HG02759 (cell line): ENCODE measurements around the gene SHISA9.

Experiments used
- ATAC-seq: cut with Tn5 transposase; IDR thresholded peaks from one replicate; pipeline ENCODE4 v1.9.1; 2021; ENCODE audit warnings: mild to moderate bottlenecking, moderate library complexity; ENCODE audit not compliant: unreplicated experiment

SHISA9 gene

GRCh38 chr16:13155780-13156179 lies 254.4 kb downstream of the SHISA9 start:
- no peak for ATAC-seq

DNA sequence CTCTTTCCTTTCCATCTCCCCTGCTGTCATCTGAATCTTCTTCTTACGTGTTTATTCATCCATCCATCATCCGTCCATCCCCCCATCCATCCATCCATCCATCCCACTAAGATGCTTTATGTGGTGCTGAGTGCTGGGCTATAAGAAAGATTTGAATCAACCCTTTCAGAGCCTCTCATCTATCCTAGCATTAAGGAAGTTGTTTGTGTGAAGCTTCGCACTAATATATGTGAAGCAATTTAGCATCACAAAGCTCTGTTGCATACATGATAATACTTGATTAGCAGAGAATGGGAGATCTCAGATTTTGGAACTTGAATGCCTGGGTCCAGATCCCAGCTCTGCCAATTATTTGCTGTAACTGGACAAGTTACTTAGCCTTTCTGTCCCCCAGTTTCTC lies 255.7 kb downstream of the SHISA9 start:
- no peak for ATAC-seq

GRCh38 chr16:13158427-13158826 lies 257.0 kb downstream of the SHISA9 start:
- no peak for ATAC-seq

DNA sequence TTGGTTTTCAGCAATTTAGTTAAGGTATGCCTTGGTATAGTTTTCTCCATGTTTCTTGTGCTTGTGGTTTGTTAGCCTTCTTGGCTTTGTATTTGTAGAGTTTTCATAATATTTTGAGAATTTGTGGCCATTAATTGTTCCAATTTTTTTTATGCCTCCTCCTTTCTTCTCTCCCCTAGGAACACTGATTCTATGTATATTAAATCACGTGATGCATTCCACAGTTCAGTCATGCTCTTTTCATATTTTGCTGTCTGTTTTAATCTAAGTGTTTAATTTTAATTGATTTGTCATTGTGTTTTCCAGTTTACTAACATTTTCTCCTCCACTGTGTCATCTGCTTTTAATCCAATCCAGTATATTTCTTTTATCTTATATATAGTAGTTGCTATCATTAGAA lies 263.6 kb downstream of the SHISA9 start:
- no peak for ATAC-seq

GRCh38 chr16:13168091-13168572 lies 266.7 kb downstream of the SHISA9 start:
- no peak for ATAC-seq

GRCh38 chr16:13171313-13171712 lies 269.9 kb downstream of the SHISA9 start:
- no peak for ATAC-seq

DNA sequence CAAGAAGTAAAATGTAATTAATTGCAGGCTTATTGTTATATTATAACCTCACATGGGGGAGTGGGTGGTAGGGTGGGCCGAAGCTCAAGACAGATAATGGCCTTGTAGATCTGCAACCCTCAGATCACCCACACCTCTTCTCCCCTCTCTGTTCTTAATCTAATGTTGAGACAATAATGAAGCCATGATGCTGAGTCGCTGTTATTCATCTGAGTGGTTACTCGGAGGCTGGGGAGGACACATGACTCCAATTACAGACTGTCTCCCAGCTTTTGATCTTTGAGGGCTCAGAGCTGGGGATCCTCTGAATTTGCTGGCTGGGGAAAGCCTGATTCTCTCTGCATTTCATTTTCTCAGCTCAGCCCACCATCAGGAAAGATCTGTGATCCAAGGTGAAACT lies 275.3 kb downstream of the SHISA9 start:
- ATAC-seq, result no peak

DNA sequence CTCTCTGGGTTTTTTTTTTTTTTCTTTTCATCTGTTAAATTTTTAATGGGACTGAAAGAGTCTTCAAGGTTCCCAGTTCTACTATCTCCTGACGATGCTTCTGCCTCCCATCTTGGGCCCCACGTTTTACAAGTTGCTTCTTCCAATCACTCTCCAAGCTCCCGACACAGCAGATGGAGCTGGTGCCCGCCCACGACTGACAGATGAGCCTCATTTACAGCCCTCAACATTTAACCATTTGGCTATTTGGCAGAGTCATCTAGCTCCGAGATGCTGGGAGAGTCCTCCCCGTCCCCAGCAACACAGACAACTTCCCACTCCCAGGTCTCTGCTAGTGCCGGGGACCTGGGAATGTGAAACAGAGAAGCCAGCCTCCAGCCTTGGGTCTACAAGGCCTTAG lies 276.9 kb downstream of the SHISA9 start:
- no peak for ATAC-seq

DNA sequence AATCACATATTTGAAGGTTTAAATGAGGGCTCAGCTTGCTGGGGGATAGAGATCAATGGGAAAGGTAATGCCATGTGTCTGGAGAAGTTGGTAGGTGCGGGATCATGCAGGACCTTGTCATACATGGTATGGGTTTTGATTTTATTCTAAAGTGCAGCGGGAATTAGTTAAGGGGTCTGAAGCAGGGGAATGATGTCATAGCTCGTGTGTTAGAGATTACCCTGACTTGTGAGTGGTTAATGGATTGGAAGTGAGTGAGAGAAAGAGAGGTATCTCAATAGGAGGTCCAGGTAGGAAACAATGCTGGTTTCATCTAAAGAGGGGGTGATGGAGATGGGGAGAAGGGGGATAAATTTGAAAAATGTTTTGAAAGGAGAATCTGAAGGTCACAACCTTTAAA lies 280.0 kb downstream of the SHISA9 start:
- ATAC-seq, result no peak

DNA sequence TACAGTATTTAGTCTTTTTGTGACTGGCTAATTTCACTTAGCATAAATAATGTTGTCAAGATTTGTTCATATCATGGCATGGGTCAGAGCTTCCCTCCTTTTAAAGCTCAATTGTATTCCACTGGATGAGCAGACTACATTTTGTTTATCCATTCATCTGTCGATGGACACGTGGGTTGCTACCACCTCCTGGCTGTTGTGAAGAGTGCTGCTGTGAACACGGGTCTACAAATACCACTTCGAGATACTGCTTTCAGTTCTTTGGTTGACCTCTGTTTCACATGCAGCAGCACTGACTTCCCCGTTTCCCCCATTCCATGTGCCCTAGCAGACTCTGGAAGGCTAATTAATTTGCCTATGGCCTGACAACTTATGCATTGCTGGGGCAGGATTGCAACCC lies 285.4 kb downstream of the SHISA9 start:
- no peak for ATAC-seq

GRCh38 chr16:13189250-13189649 lies 287.9 kb downstream of the SHISA9 start:
- no peak for ATAC-seq

DNA sequence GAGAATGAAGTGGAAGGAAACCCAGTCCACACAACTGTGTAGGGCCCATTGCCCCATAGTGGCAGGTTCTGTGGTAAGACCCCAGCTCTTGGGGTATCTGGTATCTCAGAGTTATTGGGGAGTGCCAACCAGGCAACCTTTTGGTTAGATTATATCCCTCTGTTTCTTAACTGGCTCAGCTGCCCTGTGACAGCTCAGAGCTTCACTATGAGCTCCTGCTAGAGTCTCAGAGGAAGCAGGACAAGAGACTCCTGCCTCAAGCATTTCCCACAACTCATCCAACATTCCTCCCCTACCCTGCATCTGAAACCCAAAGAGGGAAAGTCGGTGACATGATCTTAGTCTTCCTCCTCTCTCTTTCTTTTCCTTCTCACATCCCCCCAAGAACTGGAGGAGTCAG lies 292.3 kb downstream of the SHISA9 start:
- ATAC-seq, result no peak

GRCh38 chr16:13194766-13195165 lies 293.4 kb downstream of the SHISA9 start:
- no peak for ATAC-seq

- ATAC-seq, result no peak
Observed at GRCh38 chr16:13203725-13204124, 302.3 kb downstream of the SHISA9 start.

GRCh38 chr16:13205352-13205751 lies 304.0 kb downstream of the SHISA9 start:
- ATAC-seq, result no peak

DNA sequence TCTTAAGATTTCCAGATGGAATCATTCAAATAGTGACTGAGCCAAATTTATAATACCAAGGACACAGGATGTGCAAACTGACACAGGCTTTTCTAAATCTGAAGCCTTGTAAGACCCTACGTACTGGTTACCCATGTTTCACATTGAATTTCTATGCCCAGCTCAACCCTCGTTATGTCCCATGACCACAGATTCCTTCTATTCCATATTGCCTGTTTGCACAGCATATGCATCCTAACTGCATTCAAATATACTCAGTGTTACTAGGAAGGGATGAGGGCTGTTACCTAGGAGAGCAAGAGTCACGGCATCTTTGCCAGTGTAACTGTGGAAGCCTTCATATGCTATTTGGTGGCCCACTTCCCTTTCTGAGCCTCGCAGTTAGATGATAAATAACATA lies 305.2 kb downstream of the SHISA9 start:
- no peak for ATAC-seq

DNA sequence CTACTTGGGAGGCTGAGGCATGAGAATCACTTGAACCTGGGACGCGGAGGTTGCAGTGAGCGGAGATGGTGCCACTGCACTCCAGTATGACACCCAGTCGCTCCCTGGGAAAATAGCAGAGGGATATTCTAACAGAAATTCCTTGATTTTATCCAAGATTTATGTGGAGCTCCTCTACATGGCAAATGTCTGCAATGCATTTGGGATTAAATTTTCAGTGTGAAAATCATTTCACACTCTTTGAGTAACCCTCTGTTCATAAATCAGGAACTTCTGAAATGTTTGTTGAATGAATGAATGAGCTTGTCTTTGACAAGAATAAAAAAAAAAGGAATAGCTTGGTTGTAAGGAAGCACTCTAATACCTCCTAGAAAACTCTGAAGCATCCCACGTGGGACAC lies 305.8 kb downstream of the SHISA9 start:
- no peak for ATAC-seq

- no peak for ATAC-seq
Observed at GRCh38 chr16:13223666-13224065, 322.3 kb downstream of the SHISA9 start.

- no peak for ATAC-seq
Observed at GRCh38 chr16:13229039-13229438, 327.6 kb downstream of the SHISA9 start.

DNA sequence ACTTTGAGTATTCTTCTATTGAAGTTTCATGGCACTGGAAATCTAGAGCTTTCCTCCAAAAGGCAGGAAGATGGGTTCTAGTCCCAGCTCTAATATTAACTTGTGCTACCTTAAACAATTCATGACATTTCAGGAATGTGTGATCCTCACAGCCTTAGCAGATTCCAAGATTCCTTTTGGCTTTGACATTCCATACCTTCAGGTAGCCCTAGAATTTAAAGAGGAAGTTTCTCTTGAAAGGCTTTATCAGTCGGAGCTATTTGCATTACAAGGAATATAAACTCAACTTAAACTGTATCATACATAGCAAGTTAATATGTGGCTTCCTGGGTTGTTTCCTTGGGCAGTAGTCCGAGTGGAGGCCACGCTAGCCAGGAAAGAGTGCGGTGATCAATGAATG lies 330.0 kb downstream of the SHISA9 start:
- ATAC-seq, result no peak

DNA sequence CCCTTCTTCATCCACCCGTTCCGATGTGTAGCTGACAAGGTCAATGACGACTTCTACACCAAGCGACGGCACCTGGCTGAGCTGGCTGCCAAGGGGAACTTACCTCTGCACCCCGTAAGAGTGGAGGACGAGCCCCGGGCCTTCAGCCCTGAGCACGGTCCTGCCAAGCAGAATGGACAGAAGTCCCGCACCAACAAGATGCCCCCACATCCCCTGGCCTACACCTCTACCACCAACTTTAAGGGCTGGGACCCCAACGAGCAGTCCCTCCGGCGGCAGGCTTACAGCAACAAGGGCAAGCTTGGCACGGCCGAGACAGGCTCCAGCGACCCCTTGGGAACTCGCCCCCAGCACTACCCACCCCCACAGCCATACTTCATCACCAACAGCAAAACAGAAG lies 333.6 kb downstream of the SHISA9 start:
- no peak for ATAC-seq

DNA sequence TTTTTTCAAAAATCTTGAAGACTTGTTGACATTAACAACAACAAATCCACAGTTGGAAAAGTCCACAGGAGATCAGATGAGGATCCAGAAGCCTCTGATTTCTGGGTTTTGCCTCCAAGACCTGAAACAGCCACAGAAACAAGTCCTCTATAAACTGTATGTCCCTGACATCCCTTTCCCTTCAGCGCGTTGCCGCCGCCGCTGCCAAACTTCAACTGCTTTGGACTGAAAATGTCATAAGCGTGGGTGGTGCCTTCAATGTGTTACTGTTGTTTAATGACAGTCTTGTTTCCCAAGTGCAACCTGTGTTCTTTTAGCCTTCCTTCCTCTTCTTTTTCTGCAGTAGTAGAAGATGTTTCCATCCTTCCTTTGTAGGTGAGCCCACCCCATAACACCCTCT lies 334.9 kb downstream of the SHISA9 start:
- no peak for ATAC-seq

DNA sequence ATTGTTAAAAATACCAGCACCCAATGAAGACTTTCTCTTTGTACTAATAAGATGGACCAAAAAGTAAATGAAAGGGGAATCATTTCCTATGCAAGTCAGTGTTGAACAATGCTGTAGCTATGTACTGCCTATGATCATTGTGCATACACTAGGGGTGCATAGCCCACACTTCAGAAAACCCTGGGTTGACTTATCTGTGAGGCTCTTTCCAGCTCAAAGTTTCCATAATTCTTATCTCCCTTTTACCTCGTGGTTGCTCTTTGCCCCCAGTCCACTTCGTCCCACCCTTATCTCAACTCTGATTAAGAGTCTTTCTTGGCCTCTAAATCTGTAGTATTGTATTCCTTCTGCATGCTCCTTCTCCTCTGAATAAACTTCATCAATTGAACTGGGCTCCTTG lies 336.8 kb downstream of the SHISA9 start:
- no peak for ATAC-seq

GRCh38 chr16:13242201-13242600 lies 340.8 kb downstream of the SHISA9 start:
- ATAC-seq, result no peak
